Colonic mucosa (tissue), 4 donors: ENCODE measurements around the gene TGFBR2. TPM values are rescaled to one million over a fixed set of nuclear protein-coding genes. Genes with fewer than 3 reads are reported as not detected.

ENCODE experiments used
- DNase-seq: peaks from one replicate; pipeline ENCODE4 v3.0.0-alpha.2; 2020
- H3K27ac ChIP-seq: fragments of 200-600 bp; one replicate; pipeline ENCODE4 v1.8.0; 2021
- H3K27me3 ChIP-seq: fragments of 200-600 bp; one replicate; pipeline ENCODE4 v1.8.0; 2021
- H3K36me3 ChIP-seq: fragments of 200-600 bp; one replicate; pipeline ENCODE4 v1.8.0; 2021
- H3K4me1 ChIP-seq: fragments of 200-600 bp; one replicate; pipeline ENCODE4 v1.8.0; 2021; ENCODE audit warnings: mild to moderate bottlenecking
- H3K4me3 ChIP-seq: fragments of 200-600 bp; one replicate; pipeline ENCODE4 v1.8.0; 2021
- H3K9ac ChIP-seq, 2 donors: one replicate each; pipeline ENCODE4 v1.7.0; 2013; ENCODE audit warnings: control low read depth in 2 of 2, low read depth in 2 of 2, low read length in 2 of 2
- H3K9me3 ChIP-seq: fragments of 200-600 bp; one replicate; pipeline ENCODE4 v1.8.0; 2021
- intact Hi-C: fragments of 100-400 bp; cut with DNase I; formaldehyde crosslinking; loops from one replicate; pipeline ENCODE4 v1.14.1; 2022
- total RNA-seq, 2 donors: library from RNA; stranded (reverse); fragmentation: NEBNext Ultra II Directional in 1 of 2; extraction: Animal tissue kit (Norgen Biotek cat#: 25700) in 1 of 2; gene quantifications; one replicate each; pipeline ENCODE4 v1.2.1, GENCODE V29; 2021
- TF ChIP-seq, protein P1 (sequence below): fragments of 200-600 bp; IDR thresholded peaks from one replicate; pipeline ENCODE4 v1.8.0; 2022; ENCODE audit warnings: antibody characterized with exemption, mild to moderate bottlenecking
- donor health status: healthy.
- donor health status: DM: no; HTN: no; CAD: no.
- donor health status: DM: no; HTN: no; CAD: no.

The TGFBR2 gene
- total RNA-seq, 2 donors from 2014 or later = 32.4 to 53.5 TPM

- Histone ChIP-seq H3K4me3 (no peak overlapping the region), H3K27ac (peak overlapping the region; percentile 14), H3K9ac (no peak overlapping the region), H3K4me1 (no peaks in the 10 kb centered on the region), H3K9me3 (no peaks in the 10 kb centered on the region), H3K36me3 (peaks cover 7% of the 10 kb centered on the region), H3K27me3 (no peaks in the 10 kb centered on the region)
- DNase-seq = no peak
- TF ChIP-seq, protein P1, sequence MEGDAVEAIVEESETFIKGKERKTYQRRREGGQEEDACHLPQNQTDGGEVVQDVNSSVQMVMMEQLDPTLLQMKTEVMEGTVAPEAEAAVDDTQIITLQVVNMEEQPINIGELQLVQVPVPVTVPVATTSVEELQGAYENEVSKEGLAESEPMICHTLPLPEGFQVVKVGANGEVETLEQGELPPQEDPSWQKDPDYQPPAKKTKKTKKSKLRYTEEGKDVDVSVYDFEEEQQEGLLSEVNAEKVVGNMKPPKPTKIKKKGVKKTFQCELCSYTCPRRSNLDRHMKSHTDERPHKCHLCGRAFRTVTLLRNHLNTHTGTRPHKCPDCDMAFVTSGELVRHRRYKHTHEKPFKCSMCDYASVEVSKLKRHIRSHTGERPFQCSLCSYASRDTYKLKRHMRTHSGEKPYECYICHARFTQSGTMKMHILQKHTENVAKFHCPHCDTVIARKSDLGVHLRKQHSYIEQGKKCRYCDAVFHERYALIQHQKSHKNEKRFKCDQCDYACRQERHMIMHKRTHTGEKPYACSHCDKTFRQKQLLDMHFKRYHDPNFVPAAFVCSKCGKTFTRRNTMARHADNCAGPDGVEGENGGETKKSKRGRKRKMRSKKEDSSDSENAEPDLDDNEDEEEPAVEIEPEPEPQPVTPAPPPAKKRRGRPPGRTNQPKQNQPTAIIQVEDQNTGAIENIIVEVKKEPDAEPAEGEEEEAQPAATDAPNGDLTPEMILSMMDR = no peak
- intact Hi-C loops = no loop called here
These were observed 44.1 kb downstream of the TGFBR2 start for GRCh38 chr3:30650348-30650995.

DNA sequence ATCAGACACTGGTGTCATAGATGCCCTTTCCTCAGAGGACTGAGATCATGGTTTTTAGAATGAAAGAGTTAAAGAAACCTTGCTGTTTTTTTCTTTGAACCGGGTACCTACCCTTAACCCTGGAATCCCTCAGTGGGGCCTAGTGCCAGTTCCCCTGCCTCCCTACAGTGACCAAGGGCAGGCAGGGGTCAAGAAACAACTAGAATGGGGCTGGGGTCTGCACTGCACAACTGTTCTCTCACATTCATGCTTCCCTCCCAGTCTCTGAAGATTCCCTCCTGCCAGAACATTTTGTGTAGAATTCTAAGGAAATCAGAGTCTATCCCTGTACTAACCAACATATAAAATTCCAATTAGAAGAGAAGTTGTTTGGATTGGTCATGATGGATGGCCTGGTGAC lies 47.9 kb downstream of the TGFBR2 start:
- peaks cover 5% of the 10 kb centered on the region for H3K36me3 ChIP-seq
- DNase-seq = no peak
- TF ChIP-seq, protein P1 = no peak
- H3K4me1 ChIP-seq = no peaks in the 10 kb centered on the region
- no peak overlapping the region for H3K9ac ChIP-seq
- H3K4me3 ChIP-seq = no peak overlapping the region
- H3K9me3 ChIP-seq = no peaks in the 10 kb centered on the region
- no peak overlapping the region for H3K27ac ChIP-seq
- intact Hi-C loops = no loop called here
- no peaks in the 10 kb centered on the region for H3K27me3 ChIP-seq

- peaks cover 5% of the 10 kb centered on the region for H3K36me3 ChIP-seq
- no peak for DNase-seq
These were observed 48.9 kb downstream of the TGFBR2 start for GRCh38 chr3:30655187-30655812.

GRCh38 chr3:30656624-30657141 lies 50.3 kb downstream of the TGFBR2 start:
- H3K9ac ChIP-seq = no peak overlapping the region
- no peaks in the 10 kb centered on the region for H3K9me3 ChIP-seq
- no peak for DNase-seq
- no peaks in the 10 kb centered on the region for H3K4me1 ChIP-seq
- peak overlapping the region; percentile 69 for H3K27ac ChIP-seq
- intact Hi-C loops = no loop called here
- TF ChIP-seq, protein P1 = no peak
- H3K36me3 ChIP-seq = no peaks in the 10 kb centered on the region
- H3K27me3 ChIP-seq = no peaks in the 10 kb centered on the region
- H3K4me3 ChIP-seq = no peak overlapping the region

More at GRCh38 chr3:30655187-30655812, 48.9 kb downstream of the TGFBR2 start:
- H3K27me3 ChIP-seq = no peaks in the 10 kb centered on the region
- intact Hi-C loops = no loop called here
- no peak overlapping the region for H3K9ac ChIP-seq
- peak overlapping the region; percentile 58 for H3K27ac ChIP-seq
- TF ChIP-seq, protein P1 = no peak
- H3K9me3 ChIP-seq = no peaks in the 10 kb centered on the region
- H3K4me1 ChIP-seq = no peaks in the 10 kb centered on the region
- no peak overlapping the region for H3K4me3 ChIP-seq

DNA sequence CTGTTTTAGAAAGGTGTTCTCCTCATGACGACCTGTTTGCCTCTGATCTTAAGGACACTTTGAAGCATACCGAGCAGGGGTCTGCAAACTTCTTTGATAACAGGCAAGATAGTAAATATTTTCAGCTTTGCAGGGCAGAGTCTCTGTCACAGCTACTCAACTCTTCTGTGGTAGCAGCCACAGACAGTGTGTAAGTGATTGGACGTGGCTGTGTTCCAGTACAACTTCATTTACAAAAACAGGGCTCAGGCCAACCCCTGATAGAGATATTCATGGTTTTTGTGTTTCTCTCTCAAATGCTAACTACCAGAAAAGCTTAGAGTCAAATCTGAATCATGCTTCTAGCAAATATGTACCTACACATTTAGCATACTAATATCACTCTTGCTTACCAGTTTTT lies 51.5 kb downstream of the TGFBR2 start:
- intact Hi-C loops = no loop called here
- no peaks in the 10 kb centered on the region for H3K36me3 ChIP-seq
- H3K27ac ChIP-seq = peak overlapping the region; percentile 69
- TF ChIP-seq, protein P1 = no peak
- no peak overlapping the region for H3K9ac ChIP-seq
- H3K27me3 ChIP-seq = no peaks in the 10 kb centered on the region
- H3K9me3 ChIP-seq = no peaks in the 10 kb centered on the region
- no peaks in the 10 kb centered on the region for H3K4me1 ChIP-seq
- H3K4me3 ChIP-seq = no peak overlapping the region
- no peak for DNase-seq
